HG03039 (cell line): ENCODE data around the gene MPDZ.

Source experiments
- ATAC-seq: cut with Tn5 transposase; IDR thresholded peaks from one replicate; pipeline ENCODE4 v1.9.1; 2021; ENCODE audit warnings: mild to moderate bottlenecking, moderate library complexity; ENCODE audit not compliant: unreplicated experiment

MPDZ gene

DNA sequence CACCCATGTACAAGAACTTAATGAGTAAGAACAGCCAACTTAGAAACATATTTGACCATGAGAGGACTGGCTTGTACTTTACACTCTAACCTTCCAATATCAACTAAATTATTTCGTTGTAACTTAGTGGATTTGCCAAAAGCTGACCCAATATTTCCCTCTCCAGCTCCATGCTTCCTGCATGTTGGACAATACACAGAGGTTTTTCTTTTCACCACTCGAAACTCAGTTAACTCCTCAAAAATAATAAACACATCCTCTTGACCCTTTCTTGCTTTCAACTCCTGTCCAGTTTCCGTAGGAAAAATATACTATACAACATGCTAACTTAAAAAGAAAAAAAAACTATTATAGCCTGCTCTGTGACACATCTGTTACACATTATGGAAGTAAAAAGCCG, 188.9 kb downstream of the MPDZ start:
- ATAC-seq: no peak

DNA sequence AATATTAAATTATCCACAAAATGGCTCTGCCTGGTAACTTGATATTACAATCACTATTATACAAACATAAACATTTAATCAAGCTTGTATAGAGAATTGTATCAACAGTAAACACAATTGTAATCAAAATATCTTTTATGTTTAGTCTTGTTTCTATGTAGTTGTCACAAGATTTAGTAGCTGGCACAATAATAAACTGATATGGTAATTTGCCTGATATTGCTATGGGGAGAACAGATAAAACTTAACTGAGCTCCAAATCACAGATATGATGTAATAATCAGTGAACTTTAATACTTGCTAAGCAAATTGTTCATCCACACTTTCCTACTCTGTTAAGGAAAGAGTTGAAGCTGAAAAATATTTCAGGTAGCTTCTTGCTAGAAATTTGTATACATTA, 189.8 kb downstream of the MPDZ start:
- no peak for ATAC-seq

DNA sequence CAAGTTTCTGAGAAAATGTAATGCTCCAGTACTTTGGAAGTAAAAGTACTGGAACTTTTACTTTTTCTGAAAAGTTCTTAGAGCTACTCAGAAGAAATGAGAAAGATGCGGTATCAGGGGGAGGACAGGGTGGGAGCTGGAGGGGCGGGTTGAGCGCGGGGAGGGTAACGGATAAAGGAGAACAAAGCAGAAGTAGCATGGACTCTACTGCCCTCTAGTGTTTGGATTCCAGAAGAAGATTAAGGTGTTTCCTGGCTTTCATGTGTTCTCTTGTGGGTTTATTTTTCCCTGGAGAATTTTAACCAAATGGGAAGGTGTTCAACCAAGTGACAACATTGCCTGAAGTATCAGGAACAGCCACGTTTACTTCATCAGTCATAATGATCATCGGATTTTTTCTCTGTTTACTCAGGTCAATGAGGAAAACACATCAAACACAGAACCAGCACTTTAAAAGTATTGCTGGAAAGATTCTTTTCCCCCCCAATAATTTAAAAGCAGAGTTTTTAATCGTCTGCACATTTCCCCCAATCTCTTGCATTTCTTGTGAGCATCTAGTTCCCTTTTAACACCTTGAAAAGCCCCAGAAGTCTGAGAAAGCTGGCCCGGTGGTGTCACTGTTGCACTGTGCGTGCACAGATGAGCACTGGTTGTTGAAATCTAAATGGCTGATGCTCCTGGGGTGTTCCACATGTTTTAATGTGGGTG, 190.6 kb downstream of the MPDZ start:
- peak; percentile 58 for ATAC-seq

DNA sequence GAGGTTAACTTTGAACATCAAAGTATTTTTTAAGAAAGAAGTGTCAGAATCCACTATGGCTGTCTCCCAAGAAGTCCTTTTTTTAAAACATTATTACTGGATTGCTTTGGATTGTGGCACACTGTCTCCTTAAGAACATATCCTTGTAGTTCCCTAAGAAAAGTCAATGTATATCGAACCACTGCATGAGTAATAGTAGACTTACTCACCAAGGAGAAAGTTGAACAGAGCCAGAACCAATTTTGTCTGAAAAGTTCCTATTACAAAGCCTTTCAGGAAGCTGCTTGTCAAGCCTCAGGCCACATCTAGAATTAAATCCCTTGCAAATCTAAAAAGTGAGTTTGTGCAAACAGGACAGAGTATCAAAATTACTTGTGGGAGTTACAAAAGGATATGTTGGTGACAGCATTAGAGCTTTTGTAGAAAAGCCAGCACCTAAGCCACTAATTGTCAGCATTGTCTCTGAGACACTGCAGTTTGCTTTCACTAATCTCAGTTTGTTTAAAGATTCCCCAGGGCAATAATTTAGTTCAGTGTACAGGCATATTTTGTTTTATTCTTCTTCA, 195.4 kb downstream of the MPDZ start:
- ATAC-seq: no peak

DNA sequence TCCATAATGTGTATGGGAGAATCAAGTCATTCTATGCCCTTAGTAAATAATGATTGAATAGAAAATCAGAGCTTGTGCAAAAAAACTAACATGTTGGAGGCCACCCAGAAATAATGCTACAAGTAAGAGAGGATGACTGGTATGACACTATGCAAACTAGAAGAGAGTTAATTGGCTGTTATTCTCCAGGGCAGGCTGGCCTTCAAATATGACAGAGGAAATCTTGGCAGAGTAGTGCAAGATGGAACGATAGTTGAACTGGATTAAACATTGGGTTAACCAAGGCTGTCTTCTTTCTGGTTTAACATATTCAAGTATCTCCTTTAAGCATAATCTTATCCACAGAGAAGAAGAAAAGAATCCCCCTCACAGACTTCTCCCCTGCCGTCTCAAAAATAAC, 196.1 kb downstream of the MPDZ start:
- no peak for ATAC-seq

DNA sequence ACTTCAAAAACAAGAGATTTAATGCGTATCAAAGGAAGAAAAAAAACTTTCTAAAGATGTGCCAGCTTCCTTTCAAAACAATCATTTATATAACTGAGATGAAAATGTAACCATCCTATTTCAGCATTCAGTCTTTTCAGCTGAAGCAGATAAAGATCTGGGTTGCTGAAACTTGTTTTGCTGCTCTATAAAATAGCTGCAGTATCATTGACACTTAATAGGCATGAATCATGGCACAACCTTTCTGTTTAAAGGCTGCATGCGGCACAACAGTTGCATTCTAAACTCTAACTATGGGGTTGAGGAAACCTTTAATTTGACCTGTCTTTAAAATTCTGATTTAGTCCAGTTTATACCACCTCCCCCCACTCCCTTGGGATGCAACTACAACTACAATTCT, 196.7 kb downstream of the MPDZ start:
- ATAC-seq: no peak

DNA sequence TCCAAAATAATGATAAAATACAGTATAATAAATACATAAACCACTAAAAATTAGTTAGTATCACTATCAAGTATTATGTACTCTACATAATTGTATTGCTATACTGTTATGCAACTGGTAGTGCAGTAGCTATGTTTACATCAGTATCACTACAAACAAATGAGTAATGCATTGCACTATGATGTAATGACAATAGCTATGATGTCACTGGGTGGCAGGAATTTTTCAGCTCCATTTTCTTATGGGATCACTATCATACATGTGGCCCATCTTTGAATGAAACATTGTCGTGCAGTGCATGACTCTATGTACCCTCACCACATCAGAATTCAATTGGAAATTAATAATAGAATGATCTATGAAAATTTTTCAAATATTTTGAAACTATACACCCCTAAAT, 201.3 kb downstream of the MPDZ start:
- no peak for ATAC-seq

DNA sequence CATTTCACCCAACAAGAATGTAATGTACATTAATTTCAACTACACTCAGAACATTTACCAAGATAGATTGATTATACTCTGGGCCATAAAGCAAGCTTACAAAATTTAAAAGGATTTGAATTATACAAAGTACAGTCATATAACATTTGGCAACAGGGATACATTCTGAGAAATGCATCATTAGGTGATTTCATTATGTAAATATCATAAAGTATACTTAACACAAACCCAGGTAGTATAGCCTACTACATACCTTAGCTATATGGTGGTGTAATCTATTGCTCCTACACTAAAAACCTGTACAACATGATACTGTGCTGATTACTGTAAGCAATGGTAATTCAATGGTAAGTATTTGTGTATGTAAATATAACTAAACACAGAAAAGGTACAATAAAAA, 202.9 kb downstream of the MPDZ start:
- ATAC-seq: no peak

DNA sequence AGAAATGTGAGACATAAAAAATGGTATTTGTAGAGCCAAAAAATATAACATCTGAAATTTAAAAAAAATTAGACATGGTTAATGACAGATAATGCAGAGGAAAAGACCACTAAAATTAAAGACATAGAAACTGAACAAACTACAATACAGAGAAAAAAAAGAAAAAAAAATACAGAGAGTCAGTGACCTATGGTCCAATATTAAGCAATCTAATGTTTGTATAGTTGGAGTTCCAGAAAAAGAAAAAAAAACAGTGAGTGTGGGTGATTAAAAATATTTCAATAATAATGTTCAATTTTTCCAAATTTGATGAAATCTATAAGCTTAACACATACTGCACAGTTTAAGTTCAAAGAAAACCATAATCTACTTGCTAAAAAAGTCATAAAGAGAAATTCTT, 207.6 kb downstream of the MPDZ start:
- no peak for ATAC-seq

DNA sequence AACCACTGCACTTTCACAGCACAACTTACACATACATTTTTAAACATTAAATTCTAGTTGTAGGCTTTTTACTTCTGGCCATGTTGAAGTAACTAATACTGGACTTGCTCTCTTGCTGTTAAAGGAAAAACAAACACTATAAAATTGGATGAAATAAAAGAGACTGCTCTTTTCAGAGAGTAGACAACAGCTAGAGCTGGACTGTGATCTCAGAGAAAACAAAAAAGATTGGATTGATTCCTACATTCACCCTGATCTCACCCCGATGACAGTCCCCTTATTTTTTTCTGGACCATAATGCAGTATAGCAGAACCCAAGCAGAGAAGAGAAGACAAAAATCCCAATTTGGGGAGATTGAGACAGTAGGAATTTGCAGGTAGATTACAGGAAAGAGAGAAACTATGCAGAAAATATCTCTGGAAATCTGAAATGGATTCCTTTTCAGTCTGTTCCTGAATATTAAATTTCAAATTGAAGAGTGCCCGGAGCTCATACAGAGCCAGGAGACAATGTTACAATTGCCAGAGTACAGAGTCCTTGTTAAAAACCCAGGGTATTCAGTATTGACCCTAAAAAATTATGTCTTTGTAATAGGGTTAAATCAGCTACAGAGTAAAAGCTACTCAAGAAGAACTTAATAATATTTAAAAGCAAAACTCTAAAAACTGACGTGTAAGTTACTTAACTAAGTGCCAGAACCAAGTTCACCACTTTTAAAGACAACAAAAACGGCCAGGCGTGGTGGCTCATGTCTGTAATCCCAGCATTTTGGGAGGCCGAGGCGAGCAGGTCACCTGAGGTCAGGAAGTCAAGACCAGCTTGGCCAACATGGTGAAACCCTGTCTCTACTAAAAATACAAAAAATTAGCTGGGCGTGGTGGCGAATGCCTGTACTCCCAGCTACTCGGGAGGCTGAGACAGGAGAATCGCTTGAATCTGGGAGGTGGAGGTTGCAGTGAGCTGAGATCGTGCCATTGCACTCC, 208.6 kb downstream of the MPDZ start:
- no peak for ATAC-seq

DNA sequence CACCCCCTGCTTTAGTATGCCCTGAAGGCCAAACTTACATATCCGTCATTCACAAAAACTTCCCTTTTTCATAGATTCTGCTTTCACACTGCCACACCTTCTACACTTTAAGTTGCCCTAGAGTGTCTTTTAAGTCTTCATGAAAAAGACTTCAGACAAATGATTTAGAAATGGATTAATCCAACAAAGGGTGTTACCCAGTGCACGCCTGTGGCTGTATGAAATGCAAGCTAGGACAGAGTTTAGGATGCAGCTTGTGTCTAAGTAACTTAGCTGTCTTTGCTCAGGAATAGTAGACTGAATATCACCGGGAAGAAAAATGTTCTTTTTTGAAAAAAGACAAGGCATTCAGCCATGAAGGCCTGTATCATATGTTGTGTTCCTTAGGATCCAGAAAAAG, 210.0 kb downstream of the MPDZ start:
- ATAC-seq: no peak

DNA sequence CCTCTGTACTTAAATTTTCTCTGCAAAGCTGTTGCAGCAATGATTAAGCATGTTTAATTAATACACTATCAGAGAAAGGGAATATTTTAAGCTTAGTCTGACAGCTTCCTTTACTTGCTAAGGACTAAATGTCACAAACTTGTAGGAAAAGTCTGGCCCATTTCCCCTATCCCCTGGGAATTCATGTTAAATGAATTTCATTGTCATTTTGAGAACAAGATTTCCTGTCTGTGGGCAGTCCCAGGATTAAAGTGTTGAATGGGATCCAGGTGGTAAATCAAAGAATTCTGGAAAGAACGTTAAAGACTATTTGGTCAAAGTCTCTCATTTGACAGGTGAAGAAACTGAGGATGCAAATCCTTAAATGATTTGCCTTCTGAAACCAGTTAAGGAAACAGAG, 214.8 kb downstream of the MPDZ start:
- no peak for ATAC-seq

DNA sequence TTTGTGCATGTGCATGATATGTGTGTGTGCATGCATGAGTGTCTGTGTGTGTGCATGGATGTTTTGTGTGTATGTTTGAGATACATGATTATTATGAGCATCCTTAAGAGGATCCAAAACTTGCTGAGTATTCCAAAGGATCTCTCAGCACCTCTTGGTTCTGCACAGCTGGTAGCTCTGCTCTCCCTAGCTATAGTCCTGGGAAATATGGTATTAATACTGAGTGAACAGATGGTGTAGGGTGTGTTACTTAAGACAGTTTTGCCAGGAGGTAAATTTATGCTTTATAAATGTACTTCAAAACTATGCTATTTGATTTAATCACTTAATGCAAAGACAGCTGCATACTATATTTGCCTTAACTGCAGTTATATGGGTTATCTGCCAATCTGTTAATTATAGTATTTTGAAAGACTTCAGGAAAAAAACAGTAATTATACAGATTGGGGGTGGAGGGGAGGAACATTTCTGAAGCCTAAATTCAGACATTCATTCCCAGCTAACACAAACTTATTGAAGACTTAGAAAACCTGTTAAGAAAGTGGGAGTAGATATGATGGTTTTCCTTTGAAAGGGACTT, 215.5 kb downstream of the MPDZ start:
- ATAC-seq: no peak

DNA sequence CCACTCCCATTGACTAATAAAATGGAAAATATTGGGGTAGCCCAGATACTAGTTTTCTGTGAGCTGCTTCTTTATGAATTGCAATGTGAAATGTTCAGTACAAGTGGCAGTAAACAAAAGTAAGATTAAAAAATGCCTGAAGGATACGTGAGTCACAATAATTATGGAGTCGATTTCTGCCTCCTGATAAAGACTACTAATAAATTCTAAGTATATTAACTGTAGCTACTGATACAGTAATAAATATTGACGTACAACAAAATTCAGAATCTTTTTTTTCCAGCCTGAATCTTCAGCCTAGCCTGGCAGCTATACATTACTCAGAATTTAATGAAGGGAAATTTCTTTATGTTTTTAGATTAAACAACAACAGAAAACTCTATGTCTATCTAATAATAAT, 218.1 kb downstream of the MPDZ start:
- ATAC-seq: no peak
